Astrocyte of the spinal cord (primary cell): ENCODE results near the gene SYCP2L.
"Not testable (repeated sequence)": the region's sequence is repeated elsewhere in the genome, so short reads cannot be mapped to it uniquely, and the experiment has no call there.

Experiments
- DNase-seq: peaks from one replicate; pipeline ENCODE4 v3.0.0; 2011; ENCODE audit warnings: low read depth, low spot score
- H3K4me3 ChIP-seq: 2 replicates; pipeline ENCODE4 v1.5.1; 2011; ENCODE audit warnings: low read depth, mild to moderate bottlenecking, low read length, moderate library complexity
- in situ Hi-C: cut with HindIII; loops from 2 replicates; pipeline ENCODE4 v1.10.0; 2017; ENCODE audit warnings: low sequenced_read_pairs
- TF ChIP-seq, protein P1 (sequence below): IDR thresholded peaks from 2 replicates; pipeline ENCODE4 v1.5.1; 2012; ENCODE audit warnings: low read depth, mild to moderate bottlenecking, low read length, inconsistent platforms

Gene SYCP2L

GRCh38 chr6:10977231-10977968, 90.5 kb downstream of the SYCP2L start:
- H3K4me3 ChIP-seq: no peak overlapping the region
- no peak for DNase-seq
- in situ Hi-C loops: no loop called here
- TF ChIP-seq, protein P1, sequence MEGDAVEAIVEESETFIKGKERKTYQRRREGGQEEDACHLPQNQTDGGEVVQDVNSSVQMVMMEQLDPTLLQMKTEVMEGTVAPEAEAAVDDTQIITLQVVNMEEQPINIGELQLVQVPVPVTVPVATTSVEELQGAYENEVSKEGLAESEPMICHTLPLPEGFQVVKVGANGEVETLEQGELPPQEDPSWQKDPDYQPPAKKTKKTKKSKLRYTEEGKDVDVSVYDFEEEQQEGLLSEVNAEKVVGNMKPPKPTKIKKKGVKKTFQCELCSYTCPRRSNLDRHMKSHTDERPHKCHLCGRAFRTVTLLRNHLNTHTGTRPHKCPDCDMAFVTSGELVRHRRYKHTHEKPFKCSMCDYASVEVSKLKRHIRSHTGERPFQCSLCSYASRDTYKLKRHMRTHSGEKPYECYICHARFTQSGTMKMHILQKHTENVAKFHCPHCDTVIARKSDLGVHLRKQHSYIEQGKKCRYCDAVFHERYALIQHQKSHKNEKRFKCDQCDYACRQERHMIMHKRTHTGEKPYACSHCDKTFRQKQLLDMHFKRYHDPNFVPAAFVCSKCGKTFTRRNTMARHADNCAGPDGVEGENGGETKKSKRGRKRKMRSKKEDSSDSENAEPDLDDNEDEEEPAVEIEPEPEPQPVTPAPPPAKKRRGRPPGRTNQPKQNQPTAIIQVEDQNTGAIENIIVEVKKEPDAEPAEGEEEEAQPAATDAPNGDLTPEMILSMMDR: no peak

DNA sequence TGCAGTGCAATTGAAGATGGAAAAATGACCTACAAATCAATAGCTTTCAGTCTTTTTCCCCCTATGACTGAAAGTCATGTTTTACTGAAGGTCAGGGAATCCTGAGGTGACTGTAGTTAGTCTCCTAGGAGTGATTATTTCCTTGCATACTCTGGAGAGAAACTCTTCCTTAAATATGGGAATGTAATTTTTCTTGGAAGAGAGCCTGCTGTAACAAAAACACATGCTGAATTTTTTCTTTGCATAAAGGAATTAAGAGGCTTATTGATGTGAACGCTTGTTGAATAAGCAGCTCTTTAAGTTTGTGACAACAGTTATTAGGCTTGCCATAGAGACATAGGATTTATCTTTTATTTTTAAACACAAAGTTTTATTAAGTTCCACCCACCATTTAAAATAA, 92.8 kb downstream of the SYCP2L start:
- no peak overlapping the region for H3K4me3 ChIP-seq
- in situ Hi-C loops: no loop called here
- no peak for DNase-seq
- TF ChIP-seq, protein P1: no peak

GRCh38 chr6:10981409-10981808, 94.6 kb downstream of the SYCP2L start:
- no peak overlapping the region for H3K4me3 ChIP-seq
- in situ Hi-C loops: no loop called here
- TF ChIP-seq, protein P1: no peak
- no peak for DNase-seq

DNA sequence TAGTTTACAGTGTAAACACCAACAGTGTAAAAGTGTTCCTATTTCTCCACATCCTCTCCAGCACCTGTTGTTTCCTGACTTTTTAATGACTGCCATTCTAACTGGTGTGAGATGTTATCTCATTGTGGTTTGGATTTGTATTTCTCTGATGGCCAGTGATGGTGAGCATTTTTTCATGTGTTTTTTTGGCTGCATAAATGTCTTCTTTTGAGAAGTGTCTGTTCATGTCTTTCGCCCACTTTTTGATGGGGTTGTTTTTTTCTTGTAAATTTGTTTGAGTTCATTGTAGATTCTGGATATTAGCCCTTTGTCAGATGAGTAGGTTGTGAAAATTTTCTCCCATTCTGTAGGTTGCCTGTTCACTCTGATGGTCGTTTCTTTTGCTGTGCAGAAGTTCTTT, 98.1 kb downstream of the SYCP2L start:
- H3K4me3 ChIP-seq, in situ Hi-C loops, DNase-seq: not testable (repeated sequence)

- H3K4me3 ChIP-seq: no peak overlapping the region
- TF ChIP-seq, protein P1: no peak
- in situ Hi-C loops: no loop called here
- no peak for DNase-seq
These were observed 102.7 kb downstream of the SYCP2L start for GRCh38 chr6:10989587-10989986.

DNA sequence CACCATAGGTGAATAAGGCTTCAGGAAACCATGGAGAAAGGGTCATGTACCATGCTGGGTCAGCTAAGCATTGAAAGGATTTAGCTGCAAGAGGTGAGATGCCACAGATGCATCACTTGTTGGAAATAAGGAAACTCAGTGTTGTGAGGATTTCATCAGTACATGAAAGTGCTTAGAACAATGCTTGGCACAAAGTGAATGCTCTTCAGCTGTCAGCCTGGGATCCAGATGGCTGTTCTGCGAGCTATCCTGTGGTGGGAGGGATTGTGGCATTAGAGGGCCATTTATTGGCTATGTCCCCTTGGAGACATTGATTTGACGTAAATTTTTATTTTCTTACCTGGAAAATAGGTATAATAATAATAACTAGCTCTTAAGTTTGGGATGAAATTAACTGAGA, 104.3 kb downstream of the SYCP2L start:
- no peak overlapping the region for H3K4me3 ChIP-seq
- in situ Hi-C loops: no loop called here
- TF ChIP-seq, protein P1: no peak
- no peak for DNase-seq

DNA sequence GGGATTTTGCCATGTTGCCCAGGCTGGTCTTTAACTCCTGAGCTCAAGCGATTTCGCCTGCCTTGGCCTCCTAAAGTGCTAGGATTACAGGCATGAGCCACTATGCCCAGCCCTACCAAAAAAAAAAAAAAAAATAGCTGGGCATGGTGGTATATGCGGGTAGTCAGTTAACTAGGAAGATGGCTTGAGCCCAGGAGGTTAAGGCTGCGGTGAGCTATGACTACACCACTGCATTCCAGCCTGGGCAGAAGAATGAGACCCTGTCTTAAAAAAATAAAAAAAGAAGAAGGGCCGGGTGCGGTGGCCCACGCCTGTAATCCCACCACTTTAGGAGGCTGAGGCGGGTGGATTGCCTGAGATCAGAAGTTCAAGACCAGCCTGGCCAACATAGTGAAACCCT, 107.0 kb downstream of the SYCP2L start:
- no peak overlapping the region for H3K4me3 ChIP-seq
- TF ChIP-seq, protein P1: no peak
- in situ Hi-C loops: no loop called here
- no peak for DNase-seq
